ENCODE data around the gene SPI1.

DNA sequence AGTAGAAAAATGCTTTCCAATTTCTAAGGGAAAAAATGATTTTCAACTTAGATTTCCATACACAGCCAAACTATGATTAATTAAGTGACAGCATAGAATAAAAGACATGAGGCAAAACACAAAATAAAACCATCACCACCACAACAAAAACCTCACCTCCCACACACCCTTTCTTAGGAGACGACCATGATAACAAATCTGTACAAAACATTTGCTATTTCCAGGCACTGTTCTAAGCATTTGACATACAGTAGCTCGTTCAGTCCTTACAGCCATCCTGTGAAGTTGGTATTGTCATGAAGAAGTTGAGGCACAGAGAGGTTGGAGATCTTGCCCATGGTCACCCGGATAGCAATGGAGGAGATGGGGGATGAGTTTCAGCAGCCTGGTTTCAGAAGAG, 8.7 kb downstream of the SPI1 start:
- TF ChIP-seq POLR2A (IDR thresholded peaks at IDR 0.05; ENCODE audit: low read length) (no peak), RNF2 (IDR thresholded peaks at IDR 0.05; ENCODE audit: borderline replicate concordance, low read depth) (no peak), JUN (IDR thresholded peaks at IDR 0.05) (no peak), SMC3 (IDR thresholded peaks at IDR 0.05) (no peak), MAFK (IDR thresholded peaks at IDR 0.05; ENCODE audit: partially characterized antibody) (no peak), CBX8 (IDR thresholded peaks at IDR 0.05) (no peak), POLR2AphosphoS2 (conservative IDR thresholded peaks at IDR 0.05; ENCODE audit: low read length) (no peak)
- TF ChIP-seq, protein P1, sequence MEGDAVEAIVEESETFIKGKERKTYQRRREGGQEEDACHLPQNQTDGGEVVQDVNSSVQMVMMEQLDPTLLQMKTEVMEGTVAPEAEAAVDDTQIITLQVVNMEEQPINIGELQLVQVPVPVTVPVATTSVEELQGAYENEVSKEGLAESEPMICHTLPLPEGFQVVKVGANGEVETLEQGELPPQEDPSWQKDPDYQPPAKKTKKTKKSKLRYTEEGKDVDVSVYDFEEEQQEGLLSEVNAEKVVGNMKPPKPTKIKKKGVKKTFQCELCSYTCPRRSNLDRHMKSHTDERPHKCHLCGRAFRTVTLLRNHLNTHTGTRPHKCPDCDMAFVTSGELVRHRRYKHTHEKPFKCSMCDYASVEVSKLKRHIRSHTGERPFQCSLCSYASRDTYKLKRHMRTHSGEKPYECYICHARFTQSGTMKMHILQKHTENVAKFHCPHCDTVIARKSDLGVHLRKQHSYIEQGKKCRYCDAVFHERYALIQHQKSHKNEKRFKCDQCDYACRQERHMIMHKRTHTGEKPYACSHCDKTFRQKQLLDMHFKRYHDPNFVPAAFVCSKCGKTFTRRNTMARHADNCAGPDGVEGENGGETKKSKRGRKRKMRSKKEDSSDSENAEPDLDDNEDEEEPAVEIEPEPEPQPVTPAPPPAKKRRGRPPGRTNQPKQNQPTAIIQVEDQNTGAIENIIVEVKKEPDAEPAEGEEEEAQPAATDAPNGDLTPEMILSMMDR (IDR thresholded peaks at IDR 0.05), result no peak
- TF ChIP-seq, protein P2, sequence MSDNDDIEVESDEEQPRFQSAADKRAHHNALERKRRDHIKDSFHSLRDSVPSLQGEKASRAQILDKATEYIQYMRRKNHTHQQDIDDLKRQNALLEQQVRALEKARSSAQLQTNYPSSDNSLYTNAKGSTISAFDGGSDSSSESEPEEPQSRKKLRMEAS (IDR thresholded peaks at IDR 0.05), result no peak
- TF ChIP-seq, protein P3, sequence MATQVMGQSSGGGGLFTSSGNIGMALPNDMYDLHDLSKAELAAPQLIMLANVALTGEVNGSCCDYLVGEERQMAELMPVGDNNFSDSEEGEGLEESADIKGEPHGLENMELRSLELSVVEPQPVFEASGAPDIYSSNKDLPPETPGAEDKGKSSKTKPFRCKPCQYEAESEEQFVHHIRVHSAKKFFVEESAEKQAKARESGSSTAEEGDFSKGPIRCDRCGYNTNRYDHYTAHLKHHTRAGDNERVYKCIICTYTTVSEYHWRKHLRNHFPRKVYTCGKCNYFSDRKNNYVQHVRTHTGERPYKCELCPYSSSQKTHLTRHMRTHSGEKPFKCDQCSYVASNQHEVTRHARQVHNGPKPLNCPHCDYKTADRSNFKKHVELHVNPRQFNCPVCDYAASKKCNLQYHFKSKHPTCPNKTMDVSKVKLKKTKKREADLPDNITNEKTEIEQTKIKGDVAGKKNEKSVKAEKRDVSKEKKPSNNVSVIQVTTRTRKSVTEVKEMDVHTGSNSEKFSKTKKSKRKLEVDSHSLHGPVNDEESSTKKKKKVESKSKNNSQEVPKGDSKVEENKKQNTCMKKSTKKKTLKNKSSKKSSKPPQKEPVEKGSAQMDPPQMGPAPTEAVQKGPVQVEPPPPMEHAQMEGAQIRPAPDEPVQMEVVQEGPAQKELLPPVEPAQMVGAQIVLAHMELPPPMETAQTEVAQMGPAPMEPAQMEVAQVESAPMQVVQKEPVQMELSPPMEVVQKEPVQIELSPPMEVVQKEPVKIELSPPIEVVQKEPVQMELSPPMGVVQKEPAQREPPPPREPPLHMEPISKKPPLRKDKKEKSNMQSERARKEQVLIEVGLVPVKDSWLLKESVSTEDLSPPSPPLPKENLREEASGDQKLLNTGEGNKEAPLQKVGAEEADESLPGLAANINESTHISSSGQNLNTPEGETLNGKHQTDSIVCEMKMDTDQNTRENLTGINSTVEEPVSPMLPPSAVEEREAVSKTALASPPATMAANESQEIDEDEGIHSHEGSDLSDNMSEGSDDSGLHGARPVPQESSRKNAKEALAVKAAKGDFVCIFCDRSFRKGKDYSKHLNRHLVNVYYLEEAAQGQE (IDR thresholded peaks at IDR 0.05), result no peak
- TF ChIP-seq, protein P4, sequence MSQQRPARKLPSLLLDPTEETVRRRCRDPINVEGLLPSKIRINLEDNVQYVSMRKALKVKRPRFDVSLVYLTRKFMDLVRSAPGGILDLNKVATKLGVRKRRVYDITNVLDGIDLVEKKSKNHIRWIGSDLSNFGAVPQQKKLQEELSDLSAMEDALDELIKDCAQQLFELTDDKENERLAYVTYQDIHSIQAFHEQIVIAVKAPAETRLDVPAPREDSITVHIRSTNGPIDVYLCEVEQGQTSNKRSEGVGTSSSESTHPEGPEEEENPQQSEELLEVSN (IDR thresholded peaks at IDR 0.05; ENCODE audit: borderline replicate concordance, low read depth), result no peak
- TF ChIP-seq, protein P5, sequence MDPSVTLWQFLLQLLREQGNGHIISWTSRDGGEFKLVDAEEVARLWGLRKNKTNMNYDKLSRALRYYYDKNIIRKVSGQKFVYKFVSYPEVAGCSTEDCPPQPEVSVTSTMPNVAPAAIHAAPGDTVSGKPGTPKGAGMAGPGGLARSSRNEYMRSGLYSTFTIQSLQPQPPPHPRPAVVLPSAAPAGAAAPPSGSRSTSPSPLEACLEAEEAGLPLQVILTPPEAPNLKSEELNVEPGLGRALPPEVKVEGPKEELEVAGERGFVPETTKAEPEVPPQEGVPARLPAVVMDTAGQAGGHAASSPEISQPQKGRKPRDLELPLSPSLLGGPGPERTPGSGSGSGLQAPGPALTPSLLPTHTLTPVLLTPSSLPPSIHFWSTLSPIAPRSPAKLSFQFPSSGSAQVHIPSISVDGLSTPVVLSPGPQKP (IDR thresholded peaks at IDR 0.05; ENCODE audit: low read depth, low read length), result no peak

Measured in A549 (cell line).